Brain microvascular endothelial cell (primary cell): ENCODE results near the gene ABCG8.

Experiments used
- DNase-seq: peaks from one replicate; pipeline ENCODE4 v3.0.0-alpha.2; 2020
- H3K27ac ChIP-seq: fragments of 250-450 bp; sonication (Bioruptor Pico); 2 replicates; pipeline ENCODE4 v1.5.1; 2020; ENCODE audit warnings: mild to moderate bottlenecking, moderate library complexity
- H3K27me3 ChIP-seq: fragments of 250-450 bp; sonication (Bioruptor Pico); replicated peaks from 2 replicates; pipeline ENCODE4 v1.5.1; 2020; ENCODE audit warnings: mild to moderate bottlenecking
- H3K36me3 ChIP-seq: fragments of 250-450 bp; sonication (Bioruptor Pico); replicated peaks from 2 replicates; pipeline ENCODE4 v1.5.1; 2020; ENCODE audit warnings: mild to moderate bottlenecking
- H3K4me3 ChIP-seq: 2 replicates; pipeline ENCODE4 v1.5.1; 2011; ENCODE audit warnings: low read depth, mild to moderate bottlenecking, control low read depth, low read length, moderate library complexity
- in situ Hi-C: cut with HindIII; loops from 2 replicates; pipeline ENCODE4 v1.10.0; 2017; ENCODE audit warnings: low sequenced_read_pairs, low pct_ligation_motif_present
- TF ChIP-seq, protein P1 (sequence below): IDR thresholded peaks from 2 replicates; pipeline ENCODE4 v1.5.1; 2011; ENCODE audit warnings: low read depth, mild to moderate bottlenecking, moderate library complexity, low read length, control low read depth, inconsistent platforms; ENCODE audit errors: missing control alignments

The ABCG8 gene

GRCh38 chr2:43846140-43846793 lies 7.5 kb downstream of the ABCG8 start:
- TF ChIP-seq, protein P1, sequence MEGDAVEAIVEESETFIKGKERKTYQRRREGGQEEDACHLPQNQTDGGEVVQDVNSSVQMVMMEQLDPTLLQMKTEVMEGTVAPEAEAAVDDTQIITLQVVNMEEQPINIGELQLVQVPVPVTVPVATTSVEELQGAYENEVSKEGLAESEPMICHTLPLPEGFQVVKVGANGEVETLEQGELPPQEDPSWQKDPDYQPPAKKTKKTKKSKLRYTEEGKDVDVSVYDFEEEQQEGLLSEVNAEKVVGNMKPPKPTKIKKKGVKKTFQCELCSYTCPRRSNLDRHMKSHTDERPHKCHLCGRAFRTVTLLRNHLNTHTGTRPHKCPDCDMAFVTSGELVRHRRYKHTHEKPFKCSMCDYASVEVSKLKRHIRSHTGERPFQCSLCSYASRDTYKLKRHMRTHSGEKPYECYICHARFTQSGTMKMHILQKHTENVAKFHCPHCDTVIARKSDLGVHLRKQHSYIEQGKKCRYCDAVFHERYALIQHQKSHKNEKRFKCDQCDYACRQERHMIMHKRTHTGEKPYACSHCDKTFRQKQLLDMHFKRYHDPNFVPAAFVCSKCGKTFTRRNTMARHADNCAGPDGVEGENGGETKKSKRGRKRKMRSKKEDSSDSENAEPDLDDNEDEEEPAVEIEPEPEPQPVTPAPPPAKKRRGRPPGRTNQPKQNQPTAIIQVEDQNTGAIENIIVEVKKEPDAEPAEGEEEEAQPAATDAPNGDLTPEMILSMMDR = no peak
- in situ Hi-C loops = no loop called here
- Histone ChIP-seq H3K36me3 (no peaks in the 10 kb centered on the region), H3K4me3 (no peak overlapping the region), H3K27ac (no peak overlapping the region), H3K27me3 (no peaks in the 10 kb centered on the region)
- DNase-seq = no peak

DNA sequence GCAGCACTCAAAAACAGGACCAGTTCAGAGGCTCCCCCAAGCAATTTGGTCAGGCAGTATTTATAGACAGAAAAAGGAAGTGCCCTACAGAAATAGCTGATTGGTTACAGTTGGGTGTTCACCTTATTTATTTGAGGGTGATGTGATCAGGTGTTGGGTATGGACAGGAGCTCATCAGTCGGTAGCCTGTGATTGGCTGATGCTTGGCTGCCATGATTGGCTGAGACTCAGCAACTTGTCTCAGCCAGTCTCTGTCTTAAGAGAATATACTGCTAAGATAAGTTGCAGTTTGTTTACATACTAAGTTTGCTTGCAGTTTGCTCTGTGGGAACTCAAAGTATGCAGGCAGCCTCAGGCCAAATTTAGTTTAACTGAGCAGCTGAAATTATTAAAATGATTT lies 9.4 kb downstream of the ABCG8 start:
- Histone ChIP-seq H3K27me3 (no peaks in the 10 kb centered on the region), H3K4me3 (no peak overlapping the region), H3K27ac (no peak overlapping the region), H3K36me3 (no peaks in the 10 kb centered on the region)
- in situ Hi-C loops = no loop called here
- no peak for DNase-seq
- TF ChIP-seq, protein P1 = no peak

DNA sequence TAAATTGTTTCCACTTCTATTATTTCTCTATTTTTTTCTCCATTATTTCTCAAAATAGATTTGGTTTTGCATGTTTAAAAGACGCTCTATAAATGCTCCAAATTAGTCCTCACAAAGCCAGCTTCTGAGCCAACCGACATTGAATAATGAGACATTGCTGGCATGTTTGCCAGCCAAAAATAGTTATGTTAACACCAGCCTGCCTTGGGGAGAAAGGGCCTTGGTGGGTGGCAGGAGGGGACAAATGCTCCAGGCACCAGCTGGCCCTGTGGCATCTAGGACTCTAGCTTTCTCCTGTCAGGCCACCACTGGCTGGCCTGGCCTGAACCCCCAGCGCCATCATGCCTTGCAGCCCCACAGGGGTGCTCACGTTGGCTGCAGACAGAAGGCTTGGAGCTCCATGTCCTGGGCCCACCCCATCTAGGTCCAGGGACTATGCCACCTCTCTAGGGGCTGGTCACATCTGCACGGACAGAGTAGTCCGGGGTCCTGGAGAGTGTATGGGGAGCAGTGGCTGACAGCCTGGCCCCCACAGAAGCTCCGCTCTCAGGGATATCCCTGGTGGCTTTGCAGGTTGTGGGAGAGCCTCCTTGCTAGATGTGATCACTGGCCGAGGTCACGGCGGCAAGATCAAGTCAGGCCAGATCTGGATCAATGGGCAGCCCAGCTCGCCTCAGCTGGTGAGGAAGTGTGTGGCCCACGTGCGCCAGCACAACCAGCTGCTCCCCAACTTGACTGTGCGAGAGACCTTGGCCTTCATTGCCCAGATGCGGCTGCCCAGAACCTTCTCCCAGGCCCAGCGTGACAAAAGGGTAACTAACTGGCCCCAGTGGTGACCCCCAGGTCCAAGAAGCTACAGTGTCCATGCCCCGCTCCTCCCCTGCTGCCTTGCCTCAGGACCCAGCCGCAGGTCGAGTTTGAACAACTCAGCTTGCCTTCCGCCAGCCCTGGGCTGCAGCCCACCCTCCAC lies 12.5 kb downstream of the ABCG8 start:
- no peak for DNase-seq
- in situ Hi-C loops = no loop called here
- Histone ChIP-seq H3K27me3 (peaks cover 11% of the 10 kb centered on the region), H3K27ac (no peak overlapping the region), H3K4me3 (no peak overlapping the region), H3K36me3 (no peaks in the 10 kb centered on the region)
- TF ChIP-seq, protein P1 = no peak

DNA sequence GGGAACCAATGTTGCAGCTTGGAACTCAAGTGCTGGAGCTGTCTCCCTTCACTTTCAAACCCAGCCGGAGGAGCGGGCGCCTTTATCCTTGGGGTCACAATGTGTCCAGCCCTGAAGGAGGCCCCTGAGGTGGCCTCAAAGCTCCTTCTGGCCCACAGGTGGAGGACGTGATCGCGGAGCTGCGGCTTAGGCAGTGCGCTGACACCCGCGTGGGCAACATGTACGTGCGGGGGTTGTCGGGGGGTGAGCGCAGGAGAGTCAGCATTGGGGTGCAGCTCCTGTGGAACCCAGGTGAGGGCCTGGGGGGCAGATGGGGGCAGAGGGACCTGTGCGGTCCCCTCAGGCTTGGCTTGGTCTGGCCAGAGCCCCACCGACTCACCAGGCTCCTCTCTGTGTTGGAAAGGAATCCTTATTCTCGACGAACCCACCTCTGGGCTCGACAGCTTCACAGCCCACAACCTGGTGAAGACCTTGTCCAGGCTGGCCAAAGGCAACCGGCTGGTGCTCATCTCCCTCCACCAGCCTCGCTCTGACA lies 13.5 kb downstream of the ABCG8 start:
- in situ Hi-C loops = no loop called here
- Histone ChIP-seq H3K4me3 (no peak overlapping the region), H3K27ac (no peak overlapping the region), H3K27me3 (peaks cover 19% of the 10 kb centered on the region), H3K36me3 (no peaks in the 10 kb centered on the region)
- TF ChIP-seq, protein P1 = no peak
- DNase-seq = no peak

DNA sequence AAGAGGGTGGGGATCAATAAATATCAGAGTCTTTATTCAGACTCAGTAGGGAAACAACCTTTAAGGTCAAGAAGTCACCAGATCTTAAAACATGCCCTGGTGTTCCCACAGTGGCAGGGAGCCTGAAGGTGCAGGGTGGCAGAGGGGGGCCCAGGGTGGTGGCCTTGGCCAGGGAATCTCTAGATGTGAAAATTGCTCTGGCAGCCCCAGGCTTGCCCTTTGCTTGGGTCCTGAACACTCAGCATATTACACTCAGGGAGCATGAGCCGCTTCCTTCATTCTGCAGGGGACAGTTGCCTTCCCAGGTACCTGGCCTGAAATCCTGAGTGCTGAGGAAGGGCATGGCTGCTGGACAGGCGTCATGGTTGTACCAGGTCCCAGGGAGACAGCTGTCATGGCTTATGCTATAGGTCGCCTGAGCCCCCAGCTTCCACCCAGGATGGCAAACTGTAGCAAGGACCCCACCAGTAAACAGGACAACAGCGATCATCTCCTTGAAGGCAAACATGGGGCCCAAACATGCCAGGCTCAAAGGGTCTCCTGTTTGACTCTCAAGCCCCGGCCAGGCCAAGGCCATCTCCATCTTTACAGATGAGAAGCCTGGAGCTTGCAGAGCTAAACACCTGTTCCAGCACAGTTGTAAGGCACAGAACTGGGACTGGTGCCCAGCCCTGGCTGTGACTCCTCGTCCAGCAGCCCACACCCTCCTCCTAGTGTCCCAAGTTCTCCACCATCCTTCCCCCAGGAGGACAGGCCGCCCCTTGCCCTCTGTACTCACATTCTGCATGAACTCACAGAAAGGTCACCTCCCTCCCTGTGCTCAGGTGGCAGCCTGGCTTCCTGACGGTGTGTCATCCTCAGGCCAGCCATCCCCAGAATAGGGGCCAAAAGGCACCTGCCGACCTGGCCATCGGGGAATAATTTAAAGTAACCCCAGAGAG lies 14.6 kb downstream of the ABCG8 start:
- TF ChIP-seq, protein P1 = no peak
- in situ Hi-C loops = no loop called here
- Histone ChIP-seq H3K36me3 (no peaks in the 10 kb centered on the region), H3K27me3 (peaks cover 25% of the 10 kb centered on the region), H3K27ac (no peak overlapping the region), H3K4me3 (no peak overlapping the region)
- no peak for DNase-seq
